Esophagus (tissue), 2 donors: ENCODE results near the gene AADACL3. TPM values are rescaled to one million over a fixed set of nuclear protein-coding genes. Genes with fewer than 3 reads are reported as not detected.

Experiments used
- H3K27ac ChIP-seq, 2 donors: one replicate each; pipeline ENCODE4 v1.5.1; 2013; ENCODE audit warnings: low read depth in 2 of 2, mild to moderate bottlenecking in 2 of 2, inconsistent platforms in 1 of 2, low read length in 1 of 2, moderate library complexity in 1 of 2
- H3K27me3 ChIP-seq, 2 donors: one replicate each; pipeline ENCODE4 v1.6.1; 2013; ENCODE audit warnings: low read length in 2 of 2, control low read depth in 1 of 2, mild to moderate bottlenecking in 1 of 2; ENCODE audit not compliant: insufficient read depth in 2 of 2, control insufficient read depth in 1 of 2
- H3K36me3 ChIP-seq, 2 donors: one replicate each; pipeline ENCODE4 v1.6.1; 2013; ENCODE audit warnings: low read length in 1 of 2; ENCODE audit not compliant: control insufficient read depth in 2 of 2, insufficient read depth in 2 of 2
- H3K4me1 ChIP-seq, 2 donors: one replicate each; pipeline ENCODE4 v1.6.1; 2013; ENCODE audit warnings: low read length in 1 of 2; ENCODE audit not compliant: control insufficient read depth in 2 of 2, insufficient read depth in 2 of 2
- H3K4me3 ChIP-seq, 2 donors: one replicate each; pipeline ENCODE4 v1.5.1; 2013; ENCODE audit warnings: low read length in 2 of 2, mild to moderate bottlenecking in 2 of 2, low read depth in 1 of 2, moderate library complexity in 1 of 2
- H3K9me3 ChIP-seq, 2 donors: one replicate each; pipeline ENCODE4 v1.6.1; 2013; ENCODE audit warnings: mild to moderate bottlenecking in 2 of 2, low read depth in 1 of 2, low read length in 1 of 2, moderate library complexity in 1 of 2; ENCODE audit not compliant: control insufficient read depth in 2 of 2, insufficient read depth in 1 of 2
- WGBS, 2 donors: extraction: QIAGEN DNeasy Blood & Tissue Kit; methylation state at CpG; one replicate each; pipeline ENCODE4 v1.1.7; 2013; 5-methylcytosine and 5-hydroxymethylcytosine counted together
- polyA plus RNA-seq, 2 donors: library from polyadenylated mRNA; stranded (reverse); fragments of 200-250 nt; gene quantifications; one replicate each; pipeline ENCODE4 v1.2.3, GENCODE V29; 2013
- donor health status: healthy with polysubstance abuse.
- donor health status: Bipolar disorder and iron deficiency.

The AADACL3 gene
- polyA plus RNA-seq, 2 donors = not detected

GRCh38 chr1:12738934-12739333 is 23.0 kb downstream of the AADACL3 start:
- H3K27ac ChIP-seq = no peak overlapping the region
- 84 to 92% methylated on average over 1 of the region's 1 CpG for WGBS, 2 donors
- H3K9me3 ChIP-seq = no peaks in the 10 kb centered on the region
- no peaks in the 10 kb centered on the region for H3K36me3 ChIP-seq
- peaks cover 0 to 3% of the 10 kb centered on the region in 2 donors for H3K27me3 ChIP-seq
- no peaks in the 10 kb centered on the region for H3K4me1 ChIP-seq
- H3K4me3 ChIP-seq = no peak overlapping the region

DNA sequence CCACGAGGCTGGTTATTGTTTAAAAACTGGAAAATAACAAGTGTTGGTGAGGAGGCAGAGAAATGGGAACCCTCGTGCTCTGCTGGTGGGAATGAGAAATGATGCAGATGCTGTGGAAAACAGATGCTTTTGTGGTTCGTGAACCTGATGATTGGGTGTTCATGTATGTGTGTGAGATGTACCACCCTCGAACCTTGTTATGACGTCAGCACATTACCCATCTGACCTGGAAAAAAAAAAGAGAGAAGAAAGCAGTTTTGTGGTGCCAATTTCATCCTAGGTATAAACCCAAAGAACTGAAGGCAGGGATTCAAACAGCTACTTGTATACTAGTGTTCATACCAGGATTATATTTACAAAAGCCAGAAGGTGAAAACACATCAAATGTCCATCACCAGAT is 23.7 kb downstream of the AADACL3 start:
- Histone ChIP-seq H3K36me3 (no peaks in the 10 kb centered on the region), H3K4me1 (no peaks in the 10 kb centered on the region), H3K9me3 (no peaks in the 10 kb centered on the region), H3K4me3 (no peak overlapping the region), H3K27ac (no peak overlapping the region), H3K27me3 (peaks cover 0 to 3% of the 10 kb centered on the region in 2 donors)
- 74% methylated on average over 5 of the region's 5 CpGs for WGBS, 2 donors

GRCh38 chr1:12741946-12742345 is 26.0 kb downstream of the AADACL3 start:
- Histone ChIP-seq H3K4me3 (no peak overlapping the region), H3K27ac (no peak overlapping the region), H3K9me3 (no peaks in the 10 kb centered on the region), H3K36me3 (no peaks in the 10 kb centered on the region), H3K4me1 (no peaks in the 10 kb centered on the region), H3K27me3 (no peaks in the 10 kb centered on the region)
- 71 to 79% methylated on average over 3 of the region's 3 CpGs for WGBS, 2 donors

DNA sequence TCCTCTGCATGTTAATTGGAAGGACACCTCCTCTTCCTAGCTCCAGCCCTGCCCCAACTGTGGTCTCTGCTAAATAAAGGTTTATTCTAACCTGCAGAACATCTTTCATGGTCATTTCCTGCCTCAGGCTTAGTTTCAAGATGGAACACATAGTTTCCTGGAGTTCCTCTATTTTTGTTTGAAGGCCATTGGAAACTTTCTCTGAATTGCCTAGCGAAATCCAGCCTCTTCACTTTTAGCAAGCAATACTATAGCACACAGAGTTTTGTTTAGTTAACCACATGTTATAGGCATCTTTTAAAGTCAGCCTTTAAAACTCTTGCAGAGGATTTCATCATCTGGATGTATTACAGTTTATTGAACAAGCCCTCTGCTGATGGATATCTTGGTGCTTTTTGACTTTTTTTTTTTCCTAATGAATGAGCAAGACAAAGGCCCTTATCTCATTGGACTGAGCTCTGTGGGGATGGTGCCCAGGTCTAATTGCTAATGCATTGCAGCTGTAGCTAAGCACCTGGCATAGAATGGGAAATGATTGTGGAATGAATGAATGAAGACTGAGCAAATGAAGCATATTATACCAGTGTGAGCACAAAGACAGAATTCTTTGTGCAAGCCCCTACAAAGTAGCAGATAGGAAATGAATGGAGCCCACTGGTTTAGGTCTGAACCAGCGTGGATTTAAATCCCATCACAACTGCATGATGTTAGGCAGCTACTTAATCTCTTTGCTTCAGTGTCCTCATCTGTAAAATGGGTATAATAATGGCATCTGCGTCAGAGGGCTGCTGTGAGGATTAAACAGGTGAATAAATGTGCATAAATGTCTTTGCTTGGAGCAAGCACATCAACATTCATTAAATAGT is 29.4 kb downstream of the AADACL3 start:
- H3K4me3 ChIP-seq = no peak overlapping the region
- 73 to 75% methylated on average over 3 of the region's 3 CpGs for WGBS, 2 donors
- no peaks in the 10 kb centered on the region for H3K36me3 ChIP-seq
- H3K27me3 ChIP-seq = no peaks in the 10 kb centered on the region
- H3K4me1 ChIP-seq = no peaks in the 10 kb centered on the region
- no peak overlapping the region for H3K27ac ChIP-seq
- H3K9me3 ChIP-seq = peaks cover 0 to 7% of the 10 kb centered on the region in 2 donors

DNA sequence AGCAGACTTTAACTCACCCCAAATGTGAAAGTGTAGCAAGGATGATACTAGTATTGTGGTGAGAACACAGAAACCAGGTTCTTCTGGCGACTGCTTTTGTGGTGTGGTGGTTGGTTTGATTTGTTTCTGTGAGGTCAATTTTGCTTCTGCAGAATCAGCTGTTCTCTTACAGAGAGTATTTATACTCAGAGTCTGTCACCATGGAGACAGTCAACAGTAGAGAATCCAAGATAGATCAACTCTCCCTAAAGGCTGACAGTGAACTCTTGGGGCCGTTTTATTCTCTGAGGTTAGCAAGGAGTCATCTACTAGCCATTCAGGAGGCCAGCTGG is 30.0 kb downstream of the AADACL3 start, which contains the start of gene CFAP107:
Gene CFAP107 (plus strand): TSS at position 209 of the 332 bp plus-strand sequence. CDS start 231 bp downstream, outside the sequence.
- no peaks in the 10 kb centered on the region for H3K36me3 ChIP-seq
- H3K9me3 ChIP-seq = peaks cover 0 to 7% of the 10 kb centered on the region in 2 donors
- H3K27me3 ChIP-seq = no peaks in the 10 kb centered on the region
- H3K27ac ChIP-seq = no peak within 1 kb of the TSS
- 8 to 9% methylated on average over 2 of the region's 2 CpGs for WGBS, 2 donors
- H3K4me1 ChIP-seq = no peaks in the 10 kb centered on the region
- H3K4me3 ChIP-seq = no peak within 1 kb of the TSS

DNA sequence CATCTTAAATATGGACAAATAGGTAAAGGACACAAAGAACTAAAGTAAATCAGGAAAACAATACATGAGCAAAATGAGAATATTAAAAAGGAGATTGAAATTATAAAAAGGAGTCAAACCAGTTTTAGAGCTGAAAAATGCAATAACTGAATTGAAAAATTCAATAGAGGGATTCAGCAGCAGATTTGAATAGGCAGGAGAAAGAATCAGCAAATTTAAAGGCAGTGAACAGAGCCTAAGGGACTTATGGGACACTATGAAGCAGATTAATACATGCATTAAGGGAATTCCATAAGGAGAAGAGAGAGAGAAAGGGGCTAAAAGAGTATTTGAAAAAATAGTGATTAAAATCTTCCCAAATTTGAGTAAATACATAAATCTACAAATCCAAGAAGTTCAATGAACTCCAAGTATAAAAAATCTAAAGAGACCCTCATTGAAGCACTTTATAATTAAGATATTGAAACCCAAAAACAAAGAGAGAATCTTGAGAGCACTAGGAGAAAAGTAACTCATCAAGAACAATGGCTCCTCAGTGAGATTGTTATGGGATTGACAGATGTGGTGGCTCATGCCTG is 33.0 kb downstream of the AADACL3 start:
- H3K4me3 ChIP-seq = no peak overlapping the region
- H3K36me3 ChIP-seq = no peaks in the 10 kb centered on the region
- no peaks in the 10 kb centered on the region for H3K4me1 ChIP-seq
- no peaks in the 10 kb centered on the region for H3K27me3 ChIP-seq
- H3K9me3 ChIP-seq = peaks cover 0 to 7% of the 10 kb centered on the region in 2 donors
- no peak overlapping the region for H3K27ac ChIP-seq

DNA sequence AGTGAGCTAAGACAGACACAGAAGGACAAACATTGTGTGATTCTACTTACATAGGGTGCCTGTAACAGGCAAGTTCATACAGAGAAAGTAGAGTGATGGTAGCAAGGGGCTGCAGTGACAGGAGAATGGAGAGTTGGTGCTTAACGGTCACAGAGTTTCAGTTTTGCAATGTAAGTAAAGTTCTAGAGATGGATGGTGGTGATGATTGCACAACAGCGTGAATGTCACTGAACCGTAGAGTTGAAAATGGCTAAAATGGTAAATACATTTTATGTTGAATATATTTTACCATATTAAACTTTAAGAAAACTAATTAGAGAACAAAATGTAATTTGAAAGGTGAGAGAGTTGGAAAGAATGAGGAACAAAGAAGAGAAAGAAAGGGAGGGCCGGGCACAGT is 38.8 kb downstream of the AADACL3 start:
- Histone ChIP-seq H3K27ac (no peak overlapping the region), H3K4me3 (no peak overlapping the region), H3K36me3 (no peaks in the 10 kb centered on the region), H3K4me1 (no peaks in the 10 kb centered on the region), H3K27me3 (no peaks in the 10 kb centered on the region), H3K9me3 (no peaks in the 10 kb centered on the region)
- WGBS, 2 donors = 80 to 86% methylated on average over 4 of the region's 4 CpGs

DNA sequence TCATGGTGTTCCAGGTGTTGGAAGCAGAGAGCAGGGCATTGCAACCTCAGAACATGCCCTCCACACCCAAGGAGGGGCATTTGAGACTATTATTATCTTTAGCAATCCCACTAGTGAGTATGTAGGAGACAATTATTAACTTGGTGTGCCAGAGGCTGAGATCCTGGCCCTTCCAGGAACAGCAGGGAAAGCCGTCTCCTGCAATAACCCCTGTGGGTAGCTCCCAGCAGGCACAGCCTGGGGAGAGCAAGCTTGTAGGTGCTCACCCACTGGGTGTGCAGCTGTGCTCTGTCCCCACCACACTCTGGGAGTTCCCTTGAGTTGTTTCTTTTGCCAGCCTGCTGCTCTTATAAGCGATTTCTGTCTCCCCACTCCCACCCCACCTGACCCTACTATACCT is 40.4 kb downstream of the AADACL3 start:
- H3K4me1 ChIP-seq = no peaks in the 10 kb centered on the region
- 46 to 50% methylated on average over 2 of the region's 2 CpGs for WGBS, 2 donors
- no peaks in the 10 kb centered on the region for H3K36me3 ChIP-seq
- H3K27ac ChIP-seq = no peak overlapping the region
- no peaks in the 10 kb centered on the region for H3K9me3 ChIP-seq
- H3K4me3 ChIP-seq = no peak overlapping the region
- no peaks in the 10 kb centered on the region for H3K27me3 ChIP-seq

GRCh38 chr1:12756768-12757413 is 41.0 kb downstream of the AADACL3 start:
- Histone ChIP-seq H3K36me3 (no peaks in the 10 kb centered on the region), H3K4me1 (peaks cover 0 to 2% of the 10 kb centered on the region in 2 donors), H3K4me3 (no peak overlapping the region), H3K27me3 (no peaks in the 10 kb centered on the region), H3K9me3 (no peaks in the 10 kb centered on the region), H3K27ac (no peak overlapping the region)
- WGBS, 2 donors = 61 to 76% methylated on average over 6 of the region's 6 CpGs
